ENCODE data around the gene HS1BP3.
A peak's percentile ranks its signal among the peaks of the same experiment; 100 is the strongest.

The HS1BP3 gene

DNA sequence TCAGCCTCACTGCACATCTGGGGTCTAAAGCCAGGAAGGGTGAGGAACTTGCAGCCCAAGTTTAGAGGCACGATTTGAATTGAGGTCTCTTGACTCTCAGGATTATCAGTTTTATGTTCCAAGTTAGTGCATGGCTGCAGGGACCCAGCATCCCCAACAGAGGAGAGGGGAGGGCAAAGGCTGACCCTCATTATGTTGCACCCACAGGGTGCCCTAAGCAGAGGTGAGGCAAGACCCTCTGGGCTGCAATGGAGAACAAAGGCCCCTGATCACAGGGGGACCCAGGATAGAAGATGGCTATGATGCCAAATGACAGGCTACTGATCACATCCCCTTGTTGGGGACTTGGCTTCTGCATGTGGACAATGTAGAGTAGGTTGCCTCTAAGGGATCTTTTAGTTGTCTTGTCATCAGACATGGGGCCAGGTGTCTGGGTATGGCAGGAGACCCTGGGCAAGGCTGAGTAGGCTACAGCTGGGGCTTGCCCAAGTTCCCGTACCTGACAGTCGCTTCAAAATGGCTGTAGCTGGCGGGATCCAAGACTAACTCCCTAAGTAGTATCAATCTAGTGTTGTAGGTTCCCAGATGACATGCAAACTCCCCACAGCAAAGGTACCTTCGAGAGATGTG is 11.5 kb upstream of the HS1BP3 start:
- no peak for DNase-seq

- DNase-seq, result peak; percentile 62
Observed at GRCh38 chr2:20661421-20662307, 10.8 kb upstream of the HS1BP3 start.

DNA sequence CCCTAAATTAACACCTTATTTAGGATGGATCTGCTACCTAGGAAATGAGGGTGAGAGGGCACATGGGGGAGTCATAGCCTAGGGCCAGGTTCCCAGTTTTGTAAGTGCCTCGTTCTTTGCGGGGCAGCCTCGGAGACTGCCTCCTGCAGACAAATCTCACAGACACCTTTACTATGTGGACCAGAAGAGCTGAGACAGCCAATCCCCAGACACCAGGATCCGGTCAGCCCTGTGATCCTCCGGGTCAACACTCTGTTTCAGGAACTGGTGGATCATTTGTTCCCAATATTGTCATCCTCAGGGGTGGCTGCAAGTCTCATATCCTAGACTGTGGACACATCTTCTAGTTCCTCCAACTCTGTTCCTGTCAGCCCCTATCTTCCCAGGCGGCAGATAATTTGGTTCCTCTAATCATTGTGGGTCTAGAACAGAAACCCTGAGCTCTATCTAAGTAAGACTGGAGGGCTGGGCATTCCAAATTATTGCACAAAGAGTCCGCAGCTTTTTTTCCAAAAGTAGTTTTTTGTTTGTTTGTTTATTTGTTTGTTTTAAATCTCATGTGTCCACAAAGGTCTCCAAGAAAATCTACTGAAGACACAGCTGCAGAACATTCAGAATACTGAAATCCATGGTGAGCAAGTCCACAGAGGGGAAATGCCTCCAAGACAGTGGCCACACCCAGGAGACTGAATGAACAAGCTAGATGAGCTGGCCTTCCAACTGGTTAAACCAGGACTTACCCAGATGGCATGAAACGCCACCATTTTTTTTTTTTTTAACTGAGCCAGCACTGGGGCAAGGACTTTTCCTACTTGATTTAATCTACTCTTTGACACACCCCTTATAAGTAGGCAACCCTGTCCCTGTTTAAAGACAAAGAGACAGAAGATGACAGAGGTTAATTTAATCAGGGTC is 9.9 kb upstream of the HS1BP3 start:
- no peak for DNase-seq

- DNase-seq, result no peak
Observed at GRCh38 chr2:20657522-20658235, 6.8 kb upstream of the HS1BP3 start.

GRCh38 chr2:20656561-20656960 is 5.7 kb upstream of the HS1BP3 start:
- DNase-seq, result no peak

GRCh38 chr2:20654535-20654813 is 3.6 kb upstream of the HS1BP3 start:
- DNase-seq, result no peak

DNA sequence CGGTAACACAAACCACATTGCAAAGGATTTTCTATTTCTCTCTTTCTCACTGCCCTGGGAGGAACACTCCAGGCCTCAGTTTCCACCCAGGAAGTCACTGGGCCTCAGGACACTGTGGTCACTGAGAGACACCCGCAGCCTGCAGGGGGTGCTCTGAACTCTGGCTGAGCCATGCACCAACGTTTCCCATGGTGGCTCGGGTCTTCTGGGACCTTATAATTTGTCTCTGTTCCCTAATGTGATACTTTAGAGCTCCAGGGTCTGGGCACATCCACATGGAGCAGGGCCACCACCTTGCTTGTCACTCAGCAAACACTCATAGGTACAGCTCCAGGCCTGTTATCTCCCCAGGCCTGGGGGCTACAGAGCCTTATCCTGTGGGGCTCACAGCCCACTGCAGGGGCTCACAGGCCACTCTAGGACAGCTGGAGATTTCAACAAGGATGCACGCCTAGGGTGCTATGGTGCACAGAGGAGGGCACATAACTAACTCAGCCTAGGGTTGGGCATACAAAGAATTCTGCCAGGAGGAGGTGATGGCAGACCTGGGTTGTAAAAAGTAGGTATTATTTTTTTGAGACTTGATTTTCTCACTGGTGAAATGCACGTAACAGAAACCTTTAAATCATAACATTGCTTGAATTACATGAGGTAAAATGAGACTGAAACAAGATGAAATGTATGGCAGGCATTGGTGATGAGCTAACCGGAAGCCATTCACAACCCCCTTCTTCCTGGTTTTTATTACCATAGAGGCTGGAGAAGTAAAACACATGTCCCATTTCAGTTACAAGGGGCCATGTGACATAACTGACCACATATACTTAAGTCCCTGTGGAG is 3.0 kb upstream of the HS1BP3 start:
- no peak for DNase-seq

GRCh38 chr2:20652673-20653575 is 2.0 kb upstream of the HS1BP3 start:
- DNase-seq, result no peak

DNA sequence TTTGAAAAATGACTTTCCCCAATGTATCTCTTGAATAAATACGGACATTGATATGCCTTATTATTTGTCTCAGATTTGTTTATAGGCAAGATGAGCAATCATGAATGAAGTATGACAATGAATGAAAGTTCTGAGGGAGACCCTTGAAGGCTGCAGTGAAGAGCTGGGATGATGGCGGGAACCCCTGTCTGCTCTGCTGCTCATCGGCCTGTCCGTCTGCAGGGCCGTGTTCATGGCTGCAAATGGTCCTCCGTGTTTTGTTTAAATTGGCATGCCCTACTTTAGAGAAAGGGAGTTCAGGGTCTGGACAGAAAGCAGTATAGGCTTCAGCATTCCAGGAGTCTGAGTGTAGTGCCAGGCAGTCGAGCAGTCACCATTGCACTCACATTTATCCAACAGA is 1.2 kb upstream of the HS1BP3 start:
- DNase-seq, result no peak

DNA sequence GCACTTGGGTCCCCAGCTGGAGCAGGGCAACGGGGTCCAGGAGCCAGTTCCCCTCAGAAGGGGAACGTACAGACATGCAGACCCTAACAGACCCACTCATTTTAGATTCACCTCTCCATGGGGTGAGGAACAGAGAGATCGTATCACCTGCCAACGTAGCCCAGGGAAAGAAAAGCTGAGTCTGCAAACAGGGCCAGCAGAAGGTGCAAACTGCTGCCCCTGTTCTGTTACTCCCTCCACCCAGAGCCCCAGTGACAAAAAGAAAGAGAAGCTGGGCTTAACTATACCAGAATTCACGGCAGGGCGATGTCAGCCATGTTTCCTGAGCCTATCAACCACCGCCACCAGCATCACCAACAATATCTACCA is 817 bp upstream of the HS1BP3 start:
- no peak for DNase-seq

DNA sequence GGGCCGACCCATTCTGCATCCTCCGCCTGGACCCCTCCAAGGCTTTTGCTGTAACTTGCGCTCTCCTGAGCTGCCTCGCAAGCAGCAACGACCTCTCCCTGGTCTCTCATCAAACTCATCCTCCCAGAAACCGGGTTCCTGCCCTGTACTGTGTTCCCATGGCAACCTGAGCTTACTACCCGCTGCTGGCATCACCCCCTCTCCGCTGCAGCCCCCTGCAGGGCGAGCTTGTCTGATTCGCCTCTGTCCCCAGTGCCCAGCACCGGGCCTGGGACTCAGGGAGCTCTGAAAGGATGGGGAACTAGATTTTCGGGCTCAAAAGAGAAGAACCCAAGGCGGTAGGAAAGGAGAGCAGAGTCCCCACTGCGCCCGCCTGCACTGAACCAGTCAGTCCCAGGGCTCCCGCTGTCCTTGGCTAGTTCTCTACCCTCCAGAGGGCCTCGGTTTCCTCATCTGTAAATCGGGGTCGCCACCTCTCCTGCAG is 463 bp downstream of the HS1BP3 start:
- no peak for DNase-seq

DNA sequence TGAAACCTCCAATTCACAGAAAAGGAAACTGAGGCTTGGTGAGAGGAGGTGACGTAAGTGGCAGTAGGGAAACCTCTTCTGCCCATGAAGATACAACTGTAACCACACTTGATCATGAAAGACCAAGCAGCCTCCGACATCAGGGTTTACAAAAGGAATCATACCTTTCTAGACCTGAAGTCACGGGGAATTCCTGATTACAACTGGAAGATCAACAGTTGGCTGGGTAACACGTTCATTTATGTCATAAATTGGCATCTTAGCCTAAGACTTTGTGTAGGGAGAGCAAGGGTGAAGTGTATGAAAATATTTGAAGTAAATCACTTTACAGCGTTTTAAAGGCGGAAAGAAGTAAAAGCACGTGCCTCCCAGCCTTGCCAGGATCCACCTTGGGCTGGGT is 922 bp downstream of the HS1BP3 start:
- no peak for DNase-seq

DNA sequence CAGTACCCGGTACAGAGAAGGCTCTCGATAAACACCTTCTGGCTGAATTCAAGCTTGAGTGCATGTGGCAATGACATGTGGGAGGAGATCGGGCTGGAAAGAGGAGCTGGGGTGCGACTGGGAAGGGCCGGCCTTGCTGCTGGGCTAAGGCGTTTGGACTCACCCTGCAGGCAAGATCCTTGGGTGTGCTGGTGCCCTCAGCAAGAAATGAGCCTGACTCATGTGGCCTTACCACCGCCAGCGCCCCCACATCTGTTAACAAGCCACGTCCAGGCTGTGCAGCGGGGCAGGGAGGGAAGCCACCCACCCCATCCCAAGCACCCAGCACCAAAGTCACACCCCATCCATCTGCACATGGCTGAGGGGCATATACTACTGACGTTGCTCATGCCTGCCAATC is 1.3 kb downstream of the HS1BP3 start:
- no peak for DNase-seq

DNA sequence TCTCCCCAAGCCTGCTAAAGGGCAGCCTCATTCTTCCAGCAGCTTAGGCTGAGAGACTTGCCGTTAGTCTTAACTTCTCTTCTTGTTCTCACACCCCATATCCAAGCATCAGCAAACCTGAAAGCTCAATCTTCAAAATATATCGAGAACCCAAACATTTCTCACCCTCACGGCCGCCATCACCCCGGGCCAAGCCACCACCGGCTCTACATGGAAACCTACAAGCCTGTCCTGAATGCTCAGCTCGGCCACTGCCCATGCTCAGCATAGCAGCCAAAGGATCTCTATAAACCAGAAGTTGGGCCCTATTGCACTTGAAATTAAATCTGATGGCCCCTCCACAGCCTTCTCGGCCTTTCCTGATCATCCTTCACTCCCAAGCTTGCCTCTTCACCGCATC is 2.1 kb downstream of the HS1BP3 start:
- DNase-seq, result no peak

GRCh38 chr2:20648206-20648605 is 2.7 kb downstream of the HS1BP3 start:
- no peak for DNase-seq

- no peak for DNase-seq
Observed at GRCh38 chr2:20647738-20648137, 3.2 kb downstream of the HS1BP3 start.

GRCh38 chr2:20647211-20647610 is 3.7 kb downstream of the HS1BP3 start:
- no peak for DNase-seq

- no peak for DNase-seq
Observed at GRCh38 chr2:20646446-20646845, 4.5 kb downstream of the HS1BP3 start.

- no peak for DNase-seq
Observed at GRCh38 chr2:20645761-20646160, 5.1 kb downstream of the HS1BP3 start.

DNA sequence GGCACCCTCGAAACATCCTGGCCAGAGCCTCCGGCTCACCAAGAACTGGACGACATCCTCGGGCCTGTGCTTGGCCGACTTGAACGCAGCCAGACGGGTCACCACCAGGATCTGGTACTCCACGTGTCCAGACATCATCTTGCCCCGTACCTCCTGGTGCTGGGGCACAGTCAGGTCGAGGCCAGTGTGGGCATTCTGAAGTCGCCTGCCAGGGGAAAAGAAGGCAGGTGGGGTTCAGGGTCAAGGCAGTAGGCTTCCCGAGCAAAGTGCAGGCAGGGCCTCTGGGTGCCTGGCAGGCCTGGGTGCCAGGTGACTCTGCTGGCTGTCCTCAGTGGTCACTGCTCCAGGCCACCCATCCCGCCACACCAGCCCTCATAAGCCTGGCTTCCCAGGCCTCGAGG is 5.6 kb downstream of the HS1BP3 start:
- no peak for DNase-seq

DNA sequence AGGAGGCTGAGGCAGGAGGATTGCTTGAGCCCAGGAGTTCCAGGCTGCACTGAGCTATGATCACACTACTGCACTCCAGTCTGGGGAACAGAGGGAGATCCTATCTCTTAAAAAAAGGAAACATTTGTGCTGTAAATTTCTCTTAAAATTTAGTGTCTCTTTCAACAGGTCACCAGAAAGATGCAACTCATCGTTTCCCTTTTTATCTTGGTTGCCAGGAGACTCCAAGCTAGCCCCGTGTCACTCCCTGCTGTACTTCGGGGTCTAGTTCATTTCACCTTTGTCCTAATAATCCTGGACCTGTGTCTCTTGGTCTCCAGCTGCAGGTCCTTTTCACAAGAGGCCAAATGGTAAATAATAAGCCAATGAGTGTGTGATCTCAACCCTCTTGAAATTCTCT is 7.1 kb downstream of the HS1BP3 start:
- DNase-seq, result no peak

Data from activated T-cell treated with anti-CD3 and anti-CD28 coated beads for 4 hours (primary cell).